22Rv1 (cell line): ENCODE measurements around the gene TNRC6A.

Source experiments
- CTCF ChIP-seq: fragments of 450-650 bp; IDR thresholded peaks from 2 replicates; pipeline ENCODE4 v1.5.1; 2017; ENCODE audit warnings: mild to moderate bottlenecking
- ZFX ChIP-seq: fragments of 450-650 bp; IDR thresholded peaks from 2 replicates; pipeline ENCODE4 v1.6.1; 2017; ENCODE audit warnings: antibody characterized with exemption, borderline replicate concordance

GRCh38 chr16:24728891-24729242 lies 584 bp upstream of the TNRC6A start:
- TF ChIP-seq CTCF = no peak
- no peak for TF ChIP-seq ZFX
